NCI-H1436 treated with DMSO at 0.1 percent for 48 hours (cell line): ENCODE results near the gene CACNA1D.

ENCODE experiments used
- DNase-seq: peaks from one replicate; lab custom pipeline; 2025; lab: John Stamatoyannopoulos, UW

The CACNA1D gene

DNA sequence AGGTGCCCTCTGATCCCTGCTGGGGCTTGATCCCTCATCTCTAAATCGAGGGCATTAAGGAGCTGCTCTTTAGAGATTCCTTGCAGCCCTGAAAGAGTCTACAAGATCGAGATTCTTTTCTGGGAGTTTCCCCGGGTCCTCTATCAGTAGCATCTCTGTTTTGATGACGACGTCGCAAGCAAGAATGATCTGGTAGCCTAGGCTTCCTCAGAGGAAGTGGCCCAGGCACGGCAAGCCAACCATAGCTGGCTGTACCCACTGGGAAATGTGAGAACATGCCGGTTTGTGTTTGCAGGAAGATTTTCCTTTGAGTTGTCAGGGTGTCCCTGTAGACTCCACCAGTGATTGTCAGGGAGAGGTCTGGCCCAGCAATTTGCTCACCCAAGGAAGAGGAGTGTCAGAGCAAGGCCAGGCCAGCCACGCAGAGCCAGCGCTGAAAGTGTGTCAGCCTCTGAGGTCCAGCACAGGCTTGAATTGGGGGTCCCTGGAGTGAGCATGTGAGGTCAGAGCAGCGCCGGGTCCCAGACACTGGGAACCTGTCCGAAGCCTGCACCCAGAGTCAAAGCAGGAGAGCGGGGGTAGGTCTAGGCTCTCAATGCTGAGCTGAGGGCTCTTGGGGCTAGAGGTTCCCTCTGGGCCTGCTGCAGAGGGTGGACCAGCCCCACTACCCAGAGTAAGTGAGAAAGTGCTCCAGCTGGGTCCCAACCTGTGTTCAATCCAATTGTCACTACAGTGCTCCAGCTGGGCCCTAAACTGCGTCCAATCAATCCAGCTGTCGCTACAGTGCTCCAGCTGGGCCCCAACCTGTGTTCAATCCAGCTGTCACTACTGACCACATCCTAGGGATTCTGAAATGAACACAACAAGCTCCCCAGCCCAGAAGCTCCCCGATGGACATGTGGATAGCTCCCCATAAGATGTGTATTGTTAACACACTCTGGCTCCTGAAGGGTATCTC, 256.1 kb downstream of the CACNA1D start:
- no peak for DNase-seq

DNA sequence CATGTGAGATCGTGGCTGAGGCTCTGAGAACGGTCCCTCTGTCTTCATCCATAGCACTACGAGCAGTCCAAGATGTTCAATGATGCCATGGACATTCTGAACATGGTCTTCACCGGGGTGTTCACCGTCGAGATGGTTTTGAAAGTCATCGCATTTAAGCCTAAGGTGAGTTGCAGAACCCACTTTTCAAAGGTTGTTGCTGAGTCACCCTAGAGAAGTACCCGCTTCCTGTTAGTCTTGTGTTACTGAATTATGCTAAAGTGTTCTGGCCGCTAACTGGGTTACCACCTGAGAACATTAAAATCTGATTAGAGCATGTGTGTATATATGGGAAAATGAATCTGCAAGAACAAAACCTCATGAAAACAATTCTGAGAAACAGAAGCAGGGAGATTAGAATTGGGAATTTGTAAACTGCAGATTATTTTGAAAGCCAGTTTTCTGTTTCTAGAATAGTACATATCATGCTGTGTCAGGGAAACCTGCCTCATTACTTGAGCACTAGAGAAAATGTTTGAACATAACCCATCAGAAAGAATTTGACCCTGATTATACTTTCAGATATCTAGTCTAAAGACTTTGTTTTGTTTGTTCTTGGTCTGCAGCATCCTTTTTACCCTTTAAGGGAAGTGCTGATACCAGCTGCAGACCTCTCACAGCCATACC, 259.2 kb downstream of the CACNA1D start:
- DNase-seq: no peak

DNA sequence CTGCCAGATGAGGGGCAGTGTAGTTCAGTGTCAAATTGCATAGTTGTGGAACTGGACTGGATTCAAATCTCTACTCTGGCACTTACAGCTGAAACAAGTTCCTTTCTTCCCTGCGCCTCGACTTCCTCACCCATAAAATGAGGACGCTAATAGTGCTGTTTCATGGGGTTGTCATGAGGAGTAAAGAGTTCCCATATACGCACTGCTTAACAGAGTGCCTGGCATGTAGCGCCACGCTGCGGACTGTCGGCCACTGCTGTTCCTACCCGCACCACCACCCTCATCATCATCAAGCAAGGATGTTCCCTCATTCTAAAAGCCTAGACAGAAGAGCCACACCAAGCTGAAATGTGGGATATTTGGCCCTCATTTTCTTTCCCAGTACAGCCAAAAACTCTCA, 259.9 kb downstream of the CACNA1D start:
- no peak for DNase-seq

DNA sequence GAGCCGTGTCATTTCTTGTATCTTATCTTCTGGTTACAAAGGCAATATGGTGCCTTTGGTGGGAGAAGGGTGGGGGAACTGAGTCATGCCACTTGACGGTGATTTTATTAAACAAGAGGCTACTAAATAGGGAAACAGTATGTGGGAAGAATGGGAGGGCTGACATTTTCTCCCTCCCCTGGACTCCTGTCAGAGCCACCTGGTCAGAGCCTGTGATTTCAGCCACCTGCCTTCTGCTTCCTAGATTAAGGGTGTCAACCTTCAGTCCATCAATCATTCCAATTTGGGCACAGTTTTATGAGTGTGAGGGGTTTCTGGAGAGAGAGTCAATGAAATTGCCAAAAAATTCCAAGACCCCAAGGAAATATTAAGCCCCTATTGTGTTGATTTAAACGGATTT, 264.4 kb downstream of the CACNA1D start:
- no peak for DNase-seq

DNA sequence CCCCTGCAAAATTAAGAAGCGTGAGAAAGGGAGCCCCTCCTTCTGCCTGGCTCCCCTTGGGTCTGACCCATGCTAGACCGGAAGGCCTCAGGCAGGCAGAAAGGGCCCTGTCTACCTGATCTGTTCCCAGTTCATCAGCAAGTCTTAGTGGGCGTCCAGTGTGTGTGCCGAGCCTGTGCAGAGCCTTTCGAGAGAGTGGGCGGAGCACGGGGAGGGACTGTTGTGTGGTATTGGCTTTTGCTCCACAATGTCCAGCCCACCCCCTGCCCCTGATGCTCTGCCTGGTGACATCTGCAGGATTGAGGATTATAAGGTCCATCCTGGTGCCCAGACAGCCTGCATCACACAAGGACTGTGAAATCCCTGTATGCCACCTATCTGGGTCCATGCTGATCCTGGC, 268.9 kb downstream of the CACNA1D start:
- no peak for DNase-seq

DNA sequence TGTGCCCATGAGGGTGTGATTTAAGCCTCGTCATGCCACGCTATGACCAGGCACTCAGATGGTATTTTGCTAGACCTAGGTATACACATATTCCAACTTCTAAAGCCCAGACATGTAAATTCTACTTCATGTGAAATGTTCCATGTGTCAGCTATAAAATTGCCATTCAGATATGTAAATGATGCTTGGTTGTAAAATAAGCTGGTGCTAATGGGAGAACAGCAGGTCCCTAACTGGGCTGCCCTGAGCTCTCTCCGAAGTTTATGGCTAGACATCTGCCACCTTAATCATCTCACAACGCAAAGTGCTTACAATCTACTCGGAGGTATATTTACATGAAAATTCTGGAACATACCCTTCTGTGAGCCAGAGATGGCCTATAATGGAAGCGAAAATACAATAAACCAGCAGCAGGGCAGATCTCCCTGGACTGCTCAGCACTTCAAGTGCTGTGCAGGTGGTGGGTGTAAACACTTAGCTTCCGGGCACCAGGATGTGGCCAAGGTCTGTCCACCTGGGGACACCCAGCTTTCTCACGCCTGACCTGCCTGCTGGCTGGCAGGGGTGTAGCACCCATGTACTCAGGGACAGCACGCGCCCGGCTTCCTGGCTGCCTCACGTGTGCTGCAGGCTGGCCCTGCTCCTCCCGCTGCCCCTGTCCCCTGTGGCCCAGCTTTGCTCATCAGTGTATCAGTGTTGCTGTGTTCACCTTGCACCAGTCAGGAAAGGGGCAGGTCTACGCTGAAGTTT, 269.8 kb downstream of the CACNA1D start:
- no peak for DNase-seq

DNA sequence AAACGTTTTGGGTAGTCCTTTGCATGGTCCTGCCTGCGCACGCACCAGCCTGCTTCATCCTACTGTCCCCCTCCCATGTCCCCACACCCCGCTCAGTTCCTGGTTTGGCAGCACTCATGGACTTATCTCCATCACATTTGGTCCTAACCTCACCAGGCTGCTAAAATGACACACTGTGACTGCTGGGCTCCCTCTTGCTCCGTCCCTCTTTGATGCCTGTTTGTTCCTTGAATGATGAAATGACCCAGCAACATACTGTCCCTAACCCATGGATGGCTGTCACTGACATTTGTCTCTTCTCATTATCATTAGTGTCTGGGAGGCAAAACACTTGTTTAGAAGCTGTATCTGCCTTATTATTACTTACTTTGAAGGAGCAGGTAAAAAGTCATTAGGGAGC, 271.3 kb downstream of the CACNA1D start:
- DNase-seq: no peak

DNA sequence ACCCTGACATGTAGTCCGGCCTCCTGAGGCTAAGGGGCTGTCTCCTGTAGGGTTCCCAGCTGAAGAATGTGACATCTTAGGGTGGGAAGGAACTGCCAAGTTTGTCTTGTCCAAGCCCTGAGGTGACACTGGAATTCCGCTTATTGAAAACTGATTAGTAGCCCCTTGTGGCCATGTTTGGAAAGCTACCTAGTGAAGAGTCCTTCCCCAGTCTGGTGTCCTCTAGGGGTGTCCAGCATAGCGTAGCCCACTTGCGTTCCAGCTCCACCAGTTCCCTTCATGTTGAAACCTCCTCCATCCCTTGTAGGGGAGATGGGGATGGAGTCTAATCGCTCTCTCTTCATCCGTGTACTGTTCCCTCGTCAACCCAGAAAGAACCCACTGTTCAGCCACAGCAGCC, 272.3 kb downstream of the CACNA1D start:
- no peak for DNase-seq

DNA sequence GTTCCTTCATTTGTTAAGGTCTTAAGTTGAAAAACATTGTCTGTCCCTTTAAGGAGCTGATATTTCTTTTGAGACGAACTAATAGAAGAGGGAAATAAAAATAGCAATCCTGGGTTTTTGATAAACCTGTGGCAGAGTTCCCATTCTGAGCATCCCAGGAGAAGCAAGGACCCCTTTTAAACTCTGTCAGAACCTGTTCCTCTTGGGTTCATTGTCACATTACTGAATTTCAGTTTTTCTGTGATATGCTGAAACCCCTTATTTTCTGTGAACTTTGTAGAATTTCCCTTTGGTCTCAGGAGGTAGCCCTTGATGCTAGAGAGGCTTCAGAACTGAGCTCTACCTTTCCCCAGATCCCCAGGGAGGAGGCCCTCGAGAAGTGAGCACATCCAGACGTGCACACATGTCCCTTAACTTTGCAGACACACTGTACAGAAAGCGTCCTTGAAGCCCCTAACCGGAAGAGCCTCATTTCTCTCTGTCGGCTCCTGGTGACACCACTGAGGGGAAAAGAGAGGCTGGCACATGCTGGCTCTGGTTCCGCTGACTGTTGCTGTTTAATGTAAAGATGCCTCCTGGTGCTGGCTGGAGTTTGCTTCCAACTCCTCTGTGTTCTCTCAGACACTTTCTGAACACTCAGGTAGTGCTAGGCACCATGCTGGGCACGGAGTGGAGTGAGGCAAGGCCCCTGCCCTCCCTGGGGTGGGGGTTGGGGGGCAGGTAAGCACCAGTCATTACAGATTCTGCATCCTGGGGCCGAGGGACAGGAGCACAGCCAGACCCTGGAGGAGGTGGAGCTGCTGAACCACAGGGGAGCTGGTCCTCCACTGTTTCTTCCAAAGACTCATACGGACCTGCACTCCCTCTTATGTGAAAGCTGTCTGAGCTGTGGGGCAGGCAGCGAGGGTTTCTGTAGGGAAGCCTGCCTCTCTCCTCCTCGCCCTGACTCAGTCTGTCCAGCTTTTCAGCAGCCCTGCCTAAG, 274.4 kb downstream of the CACNA1D start:
- no peak for DNase-seq

DNA sequence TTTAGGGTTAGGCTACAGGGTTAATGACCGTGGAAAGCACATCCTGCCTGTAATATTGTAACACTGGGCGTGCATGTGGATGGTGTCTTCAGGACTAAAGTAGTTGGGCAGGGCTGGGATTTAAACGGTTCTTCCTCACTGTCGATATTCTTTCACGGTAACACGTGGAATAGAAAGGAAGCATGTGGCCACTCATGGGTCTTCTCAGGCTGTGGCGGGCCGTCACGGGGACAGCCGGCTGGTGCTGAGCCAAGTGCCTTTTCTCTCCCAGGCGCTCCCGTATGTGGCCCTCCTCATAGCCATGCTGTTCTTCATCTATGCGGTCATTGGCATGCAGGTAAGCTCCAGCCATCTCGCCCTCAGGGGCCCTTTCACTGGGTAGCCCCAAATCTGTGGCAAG, 278.2 kb downstream of the CACNA1D start:
- DNase-seq: no peak

DNA sequence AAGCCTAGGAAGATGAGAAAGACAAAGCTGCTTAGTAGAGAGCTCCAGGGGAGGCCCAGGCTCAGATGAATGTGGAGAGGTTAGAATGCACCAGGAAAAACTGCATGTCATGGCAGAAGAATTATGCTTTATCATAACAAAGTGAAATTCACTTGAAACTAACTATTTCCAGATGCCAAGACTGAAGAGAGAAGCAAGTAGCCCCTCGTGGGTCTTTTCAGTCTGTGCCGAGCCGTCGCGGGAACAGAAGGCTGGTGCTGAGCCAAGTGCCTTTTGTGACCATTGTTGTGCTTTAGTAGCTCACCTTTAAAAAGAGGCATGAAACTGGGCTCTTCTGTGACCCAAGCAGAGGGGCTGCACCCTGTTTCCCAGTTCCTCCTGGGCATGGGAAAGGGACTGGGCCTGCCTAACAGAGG, 278.6 kb downstream of the CACNA1D start:
- no peak for DNase-seq

DNA sequence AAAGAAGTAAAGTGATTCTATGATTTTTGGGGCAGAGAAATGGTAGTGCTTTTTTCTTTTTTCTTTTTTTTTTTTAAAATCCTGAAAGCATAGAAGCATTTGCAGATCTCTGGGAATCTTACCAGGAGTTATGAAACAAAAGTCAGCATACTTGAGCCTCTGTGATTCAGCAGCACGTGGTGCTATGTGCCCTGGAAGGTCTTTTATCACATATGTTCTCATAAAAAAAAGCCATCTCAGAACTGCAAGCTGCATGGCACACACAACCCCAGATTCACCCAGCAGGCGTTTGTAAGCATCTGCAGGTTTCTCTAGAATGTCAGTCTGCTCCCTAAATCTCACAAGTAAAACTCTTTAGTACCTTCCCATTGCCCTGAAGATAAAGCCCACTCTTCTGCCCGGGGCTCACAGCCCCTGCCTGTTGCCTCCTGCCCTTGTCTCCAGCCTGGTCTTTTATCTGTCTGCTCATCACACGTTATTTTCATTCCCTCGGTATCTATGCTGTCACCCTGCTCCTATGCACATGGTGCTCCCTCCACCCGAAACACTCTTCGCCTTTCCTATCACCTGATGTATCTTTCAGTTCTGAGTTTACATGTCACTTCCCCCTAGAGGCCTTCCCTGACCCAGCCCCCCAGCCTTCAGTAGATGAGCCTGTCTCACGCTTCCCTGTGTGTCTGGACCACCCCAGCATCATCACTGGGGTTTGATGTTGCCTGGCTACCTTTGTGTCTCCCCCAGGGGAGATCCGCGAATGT, 279.4 kb downstream of the CACNA1D start:
- no peak for DNase-seq

DNA sequence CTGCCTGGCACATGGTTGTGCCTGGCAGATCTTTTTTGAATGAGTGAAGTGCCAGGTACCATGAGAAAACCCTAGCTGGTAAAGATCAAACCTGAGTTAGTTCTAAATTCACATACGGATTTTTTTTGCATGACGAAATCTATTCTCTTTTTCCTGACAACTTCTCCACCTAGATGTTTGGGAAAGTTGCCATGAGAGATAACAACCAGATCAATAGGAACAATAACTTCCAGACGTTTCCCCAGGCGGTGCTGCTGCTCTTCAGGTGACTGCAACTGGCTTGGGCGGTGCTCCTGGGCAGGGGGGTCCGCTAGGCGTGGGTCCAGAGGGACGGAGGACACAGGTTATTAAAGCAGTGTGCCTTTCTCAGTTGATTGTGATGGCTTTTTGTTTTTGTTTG, 280.0 kb downstream of the CACNA1D start:
- no peak for DNase-seq

DNA sequence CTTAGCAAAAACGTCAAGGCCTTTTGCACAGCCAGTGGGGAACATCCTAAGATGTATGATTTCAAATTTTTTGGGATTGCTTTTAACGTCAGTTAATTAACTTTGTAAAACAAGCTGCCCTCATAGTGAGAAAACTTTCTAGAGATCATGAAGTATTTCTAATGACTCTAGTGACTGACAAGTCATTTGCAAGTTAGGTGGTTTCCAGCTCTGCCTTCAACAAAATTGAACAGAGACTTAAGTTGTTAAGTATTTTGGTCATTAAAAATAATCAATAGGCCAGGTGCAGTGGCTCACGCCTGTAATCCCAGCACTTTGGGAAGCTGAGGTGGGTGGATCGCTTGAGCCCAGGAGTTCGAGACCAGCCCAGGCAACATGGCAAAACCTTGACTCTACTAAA, 280.6 kb downstream of the CACNA1D start:
- no peak for DNase-seq

DNA sequence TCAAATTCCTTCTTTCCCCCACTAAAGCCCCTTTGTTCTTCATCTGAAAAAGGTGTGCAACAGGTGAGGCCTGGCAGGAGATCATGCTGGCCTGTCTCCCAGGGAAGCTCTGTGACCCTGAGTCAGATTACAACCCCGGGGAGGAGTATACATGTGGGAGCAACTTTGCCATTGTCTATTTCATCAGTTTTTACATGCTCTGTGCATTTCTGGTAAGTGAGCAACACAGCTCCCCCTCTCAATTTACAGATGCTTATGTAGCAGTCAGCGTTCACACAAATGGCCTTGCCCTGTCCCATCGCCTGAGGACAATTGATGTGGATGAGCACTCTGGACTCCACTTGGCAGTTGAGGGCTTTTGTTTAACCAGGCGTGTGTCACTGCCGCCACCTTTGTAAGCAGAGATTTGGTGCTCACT, 281.4 kb downstream of the CACNA1D start:
- no peak for DNase-seq

DNA sequence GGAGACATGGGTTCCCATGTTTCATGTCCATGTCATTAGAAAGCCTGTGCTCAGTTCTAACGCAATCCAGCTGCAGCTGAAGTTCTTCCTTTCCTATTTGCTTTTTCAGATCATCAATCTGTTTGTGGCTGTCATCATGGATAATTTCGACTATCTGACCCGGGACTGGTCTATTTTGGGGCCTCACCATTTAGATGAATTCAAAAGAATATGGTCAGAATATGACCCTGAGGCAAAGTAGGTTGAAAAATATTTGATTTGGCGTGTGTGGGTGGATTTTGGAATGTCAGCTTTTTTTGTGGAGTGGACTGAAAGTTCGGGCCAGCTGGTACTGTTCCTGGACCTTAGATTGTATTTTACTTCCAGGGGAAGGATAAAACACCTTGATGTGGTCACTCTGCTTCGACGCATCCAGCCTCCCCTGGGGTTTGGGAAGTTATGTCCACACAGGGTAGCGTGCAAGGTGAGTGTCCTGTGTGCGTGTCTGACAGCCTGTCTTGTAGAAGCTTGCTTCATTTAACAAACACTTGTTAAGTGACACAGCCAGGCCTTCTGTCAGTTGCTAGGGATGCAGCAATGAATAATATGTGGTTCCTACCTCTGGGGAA, 282.2 kb downstream of the CACNA1D start:
- DNase-seq: no peak

DNA sequence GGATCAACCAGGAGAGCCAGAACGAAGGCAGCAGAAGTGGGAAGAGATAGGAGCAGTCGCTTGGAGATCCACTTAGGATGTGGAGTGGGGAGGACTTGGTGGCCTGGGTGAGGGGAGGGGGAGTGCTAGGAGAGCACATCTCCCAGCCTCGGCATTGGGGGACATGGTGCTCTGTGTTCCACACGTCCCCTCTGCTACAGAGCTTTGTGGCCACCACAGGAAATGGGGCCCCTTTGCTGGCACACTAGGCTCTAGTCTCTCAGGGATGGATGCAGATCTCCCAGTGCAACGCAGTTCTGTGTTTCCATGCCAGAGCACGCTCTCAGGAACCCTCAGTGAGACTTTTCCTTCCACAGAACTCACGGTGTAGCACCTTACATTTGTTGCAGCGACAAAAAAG, 283.1 kb downstream of the CACNA1D start:
- no peak for DNase-seq

DNA sequence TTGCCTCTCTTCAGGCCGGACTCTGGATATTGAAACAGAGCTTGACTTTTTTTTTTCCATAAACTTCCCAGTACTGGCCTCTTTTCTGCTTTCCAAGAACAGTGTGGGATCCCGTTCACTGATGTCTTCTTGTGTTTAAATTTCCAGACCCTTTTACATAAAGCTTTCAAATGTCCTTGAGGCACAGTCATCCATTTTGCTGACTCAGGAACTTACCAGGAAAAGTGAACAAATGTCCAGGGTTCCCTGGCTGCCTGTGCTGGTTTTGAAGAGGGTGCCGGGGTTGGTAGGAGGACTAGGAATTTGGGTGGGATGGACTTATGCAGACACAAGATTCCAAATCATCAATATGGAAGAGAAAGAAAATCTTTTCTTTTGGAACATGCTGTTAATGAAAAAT, 283.7 kb downstream of the CACNA1D start:
- no peak for DNase-seq

DNA sequence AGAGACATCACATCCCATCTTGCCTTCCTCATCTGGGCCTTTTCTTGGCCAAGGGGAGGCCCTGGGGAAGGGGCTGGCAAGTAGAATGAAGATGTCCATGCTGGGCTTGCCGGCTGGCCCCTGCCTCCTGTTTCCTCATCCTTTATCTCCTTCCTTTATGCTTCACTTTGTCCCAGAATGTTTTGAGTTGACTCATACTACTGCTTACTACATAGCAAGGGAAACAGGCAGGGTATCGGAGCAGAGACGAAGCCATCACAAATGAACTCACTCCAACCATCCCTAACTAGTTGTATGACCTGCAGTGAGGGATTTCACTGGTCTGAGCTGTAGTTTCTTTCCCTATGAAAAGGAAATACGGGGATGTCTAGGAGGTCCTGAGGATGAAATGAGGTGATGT, 285.8 kb downstream of the CACNA1D start:
- DNase-seq: no peak

DNA sequence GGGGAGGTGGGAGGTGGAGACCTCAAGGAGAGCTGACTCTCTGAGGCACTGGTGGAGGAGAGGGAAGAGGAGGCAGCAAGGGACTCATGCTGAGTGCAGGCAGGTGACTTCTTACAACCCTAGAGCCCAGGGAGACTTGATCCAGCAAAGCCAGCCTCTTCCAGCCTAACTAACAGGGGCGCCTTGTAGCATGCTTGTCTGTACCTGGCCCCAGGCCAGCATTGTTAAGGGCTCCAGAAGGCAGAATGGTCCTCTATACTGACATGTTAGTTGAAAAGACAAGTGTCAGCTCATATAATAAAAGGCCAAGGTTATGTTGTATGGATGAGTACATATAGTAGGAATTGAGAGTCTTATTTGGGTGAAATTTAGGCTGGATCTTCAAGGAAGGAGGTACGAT, 286.4 kb downstream of the CACNA1D start:
- DNase-seq: no peak
